NT2/D1 (cell line): ENCODE data around the gene UNC45A.

Experiments used
- SUZ12 ChIP-seq: IDR thresholded peaks from 2 replicates; pipeline ENCODE4 v1.6.1; 2011; ENCODE audit not compliant: insufficient read length, insufficient read depth; ENCODE audit errors: extremely low read depth
- YY1 ChIP-seq: IDR thresholded peaks from 2 replicates; pipeline ENCODE4 v1.6.1; 2011; ENCODE audit not compliant: insufficient read length, insufficient read depth
- ZNF274 ChIP-seq: IDR thresholded peaks from 2 replicates; pipeline ENCODE4 v1.6.1; 2011; ENCODE audit warnings: mild to moderate bottlenecking, low read depth, low read length

GRCh38 chr15:90962021-90962420 lies 26.9 kb downstream of the UNC45A start:
- TF ChIP-seq YY1 (no peak), ZNF274 (no peak), SUZ12 (no peak)
